HG03342 (cell line): ENCODE measurements around the gene DALRD3.
"Not testable (repeated sequence)": the region's sequence is repeated elsewhere in the genome, so short reads cannot be mapped to it uniquely, and the experiment has no call there.

Experiments
- ATAC-seq: cut with Tn5 transposase; IDR thresholded peaks from one replicate; pipeline ENCODE4 v1.9.1; 2021; ENCODE audit warnings: mild to moderate bottlenecking, moderate library complexity; ENCODE audit not compliant: unreplicated experiment

The DALRD3 gene

DNA sequence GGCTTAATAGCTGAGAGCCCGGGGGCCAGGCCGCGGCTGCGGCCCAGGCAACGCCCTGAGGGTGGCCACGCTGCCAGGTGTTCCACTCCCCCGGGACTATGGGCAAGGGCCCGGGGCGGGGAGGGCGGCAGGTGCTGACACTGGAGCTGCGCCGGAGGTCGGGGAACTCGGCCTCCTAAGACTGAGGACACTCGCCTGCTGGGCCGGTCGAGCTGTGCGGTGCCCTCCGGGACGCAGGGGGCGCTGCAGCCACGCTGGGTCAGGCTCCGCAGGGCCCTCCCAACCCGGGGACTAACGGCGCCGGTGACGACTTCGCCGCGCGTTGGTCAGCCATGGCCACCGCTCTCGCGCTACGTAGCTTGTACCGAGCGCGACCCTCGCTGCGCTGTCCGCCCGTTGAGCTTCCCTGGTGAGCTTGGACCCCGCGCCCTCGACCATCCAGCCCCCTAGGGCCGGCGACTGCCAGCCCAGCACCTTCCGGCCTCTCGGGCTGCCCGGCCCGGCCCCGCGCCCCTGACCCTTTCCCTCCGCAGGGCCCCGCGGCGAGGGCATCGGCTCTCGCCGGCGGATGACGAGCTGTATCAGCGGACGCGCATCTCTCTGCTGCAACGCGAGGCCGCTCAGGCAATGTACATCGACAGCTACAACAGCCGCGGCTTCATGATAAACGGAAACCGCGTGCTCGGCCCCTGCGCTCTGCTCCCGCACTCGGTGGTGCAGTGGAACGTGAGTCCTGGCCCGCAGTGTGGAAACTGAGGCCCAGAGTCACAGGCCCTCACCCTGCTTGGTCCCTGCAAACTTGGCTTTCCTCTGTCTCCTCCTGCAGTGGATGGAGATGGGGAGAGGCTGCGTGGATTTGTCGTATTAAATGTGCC is 3.7 kb upstream of the DALRD3 start, which contains the start of gene NDUFAF3:
Gene NDUFAF3, plus strand, starts transcription at position 309 of the 875 bp plus-strand sequence. Its CDS starts 24 bp downstream, at position 333.
- peak; percentile 62 for ATAC-seq

DNA sequence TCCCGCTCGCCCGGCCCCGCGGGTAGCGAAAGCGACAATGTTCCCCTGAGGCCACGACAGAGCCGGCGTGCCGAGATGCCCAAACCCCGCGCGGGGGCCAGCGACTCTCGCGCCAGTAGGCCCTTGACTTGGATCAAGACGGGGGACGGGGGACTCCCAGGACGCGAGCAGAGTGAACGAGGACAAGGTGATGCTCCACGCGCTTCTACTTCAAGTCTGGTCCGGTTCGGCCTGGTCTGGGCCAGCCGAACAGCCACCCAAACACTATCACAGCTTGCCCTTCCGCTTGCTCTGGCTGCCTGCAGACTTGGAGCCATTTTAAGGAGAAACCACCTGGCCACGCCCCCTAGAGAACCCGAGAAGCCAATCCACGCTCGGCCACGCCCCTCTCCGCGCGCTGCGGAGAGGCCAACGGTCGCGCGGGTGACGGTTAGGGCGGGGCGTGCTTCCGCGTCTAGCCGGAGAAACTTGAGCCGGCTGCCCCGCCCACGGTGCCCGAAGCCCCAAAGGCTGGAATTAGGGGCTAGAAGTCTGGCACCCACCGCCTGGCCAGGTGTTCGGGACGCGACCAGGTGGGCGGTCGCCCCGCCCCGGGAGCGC is 2.9 kb upstream of the DALRD3 start:
- peak; percentile 47 for ATAC-seq

DNA sequence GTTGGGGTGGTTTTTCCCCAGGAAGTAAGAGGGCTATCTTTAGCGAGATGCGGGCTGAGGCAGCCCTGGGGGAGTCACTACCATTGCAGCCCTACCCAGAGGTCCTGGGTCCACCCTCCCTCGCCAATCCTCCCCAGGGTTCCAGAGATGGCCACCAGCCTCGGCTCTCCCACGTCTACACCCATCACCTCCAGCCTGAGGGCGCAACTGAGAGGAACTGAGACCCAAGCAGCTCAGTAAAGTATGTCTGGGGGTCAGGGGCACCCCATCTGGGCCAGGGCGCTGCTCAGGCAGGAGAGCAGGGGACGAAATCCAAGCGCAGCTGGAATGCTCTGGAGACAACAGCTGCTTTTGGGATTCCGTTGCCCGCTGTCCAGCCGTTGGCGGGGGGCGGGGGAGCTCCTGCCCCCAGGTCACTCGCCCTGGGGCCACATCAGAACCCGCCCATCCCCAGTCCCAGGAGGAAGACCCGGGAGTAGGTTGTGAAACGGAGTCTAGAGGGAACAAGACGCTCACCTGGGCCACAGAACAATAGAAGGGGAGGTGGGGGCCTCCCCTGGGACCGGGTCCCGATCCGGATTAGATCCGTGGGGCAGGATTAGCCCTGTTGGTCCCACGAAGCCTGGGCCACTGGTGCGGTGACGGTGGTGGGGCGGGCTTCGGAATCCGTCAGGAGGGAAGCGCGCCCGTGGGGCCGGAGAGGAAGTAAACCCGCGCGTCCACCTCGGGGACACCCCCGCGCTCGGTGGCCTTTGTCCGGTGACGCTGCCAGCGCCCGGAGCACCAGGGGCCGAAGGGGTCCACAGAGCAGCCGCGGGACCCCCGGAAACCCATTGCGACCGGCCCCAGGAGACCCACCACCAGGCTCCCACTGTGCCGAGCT is 2.2 kb upstream of the DALRD3 start:
- no peak for ATAC-seq

DNA sequence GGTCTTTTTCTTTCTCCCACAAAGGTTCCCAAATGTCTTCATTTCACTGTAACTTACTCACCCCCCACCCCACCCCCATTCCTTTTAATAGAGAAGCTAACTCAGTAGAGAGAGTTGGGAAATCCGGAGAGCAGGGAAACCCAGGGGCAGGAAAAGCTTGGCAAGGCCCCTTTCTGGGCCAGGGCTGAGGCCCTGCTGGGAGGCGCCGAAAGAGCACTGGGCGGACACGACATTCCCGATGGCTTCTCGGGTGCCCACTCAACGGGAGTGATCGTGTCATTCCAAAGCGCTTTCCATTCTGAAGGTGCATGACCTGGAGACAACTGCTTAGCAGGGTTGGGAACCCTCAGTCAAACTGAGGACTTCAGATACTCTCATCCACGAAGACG is 1.6 kb upstream of the DALRD3 start:
- no peak for ATAC-seq

DNA sequence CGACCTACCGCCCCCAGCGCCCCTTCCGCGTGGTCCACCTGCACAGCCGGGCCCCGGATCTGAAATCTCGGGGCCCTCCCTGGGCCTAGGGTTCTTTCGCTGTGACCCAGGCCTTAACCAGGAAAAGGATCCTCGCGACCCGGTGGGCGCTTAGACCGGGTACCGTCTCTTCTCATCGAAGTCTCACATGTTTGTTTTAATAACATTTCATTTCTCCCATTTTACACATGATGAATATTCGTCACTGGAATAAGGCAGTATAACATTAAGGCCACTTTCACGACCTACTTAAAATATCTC is 277 bp upstream of the DALRD3 start:
- no peak for ATAC-seq

DNA sequence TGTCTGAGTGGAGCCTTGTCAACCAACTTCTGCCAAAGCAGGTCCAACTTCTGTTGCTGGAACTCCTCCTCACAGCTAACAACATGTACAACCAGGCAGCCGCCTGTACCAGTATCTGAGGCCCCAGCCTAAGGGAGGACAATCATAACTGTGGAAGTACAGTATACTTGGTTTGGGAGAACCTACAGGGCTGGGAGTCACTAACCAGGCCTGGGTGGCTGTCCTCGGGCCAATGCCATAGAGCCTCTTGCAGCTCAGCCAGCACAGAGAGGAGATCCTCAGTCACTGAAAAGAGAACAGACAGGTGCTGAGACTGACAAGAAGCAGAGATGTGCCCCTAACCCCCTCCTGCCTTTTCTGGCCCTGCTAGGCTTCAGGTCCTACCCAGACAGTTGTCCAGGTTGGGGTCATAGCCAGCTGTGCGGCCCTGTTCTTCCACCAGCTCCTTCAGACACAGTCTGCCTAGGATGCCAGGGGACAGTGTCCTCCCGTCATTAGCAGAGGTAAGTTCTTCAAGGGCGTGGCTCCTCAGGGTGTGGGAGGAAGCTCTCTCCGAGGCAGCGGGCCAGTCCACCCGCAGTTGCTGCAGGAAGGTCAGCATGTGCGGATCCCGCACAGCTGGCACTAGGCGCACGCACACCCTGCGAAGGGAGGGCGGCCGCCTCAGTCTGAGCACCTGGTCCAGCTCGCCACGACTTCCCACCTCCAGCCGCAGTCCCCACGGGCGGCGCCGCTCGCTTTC is 980 bp downstream of the DALRD3 start:
- no peak for ATAC-seq

DNA sequence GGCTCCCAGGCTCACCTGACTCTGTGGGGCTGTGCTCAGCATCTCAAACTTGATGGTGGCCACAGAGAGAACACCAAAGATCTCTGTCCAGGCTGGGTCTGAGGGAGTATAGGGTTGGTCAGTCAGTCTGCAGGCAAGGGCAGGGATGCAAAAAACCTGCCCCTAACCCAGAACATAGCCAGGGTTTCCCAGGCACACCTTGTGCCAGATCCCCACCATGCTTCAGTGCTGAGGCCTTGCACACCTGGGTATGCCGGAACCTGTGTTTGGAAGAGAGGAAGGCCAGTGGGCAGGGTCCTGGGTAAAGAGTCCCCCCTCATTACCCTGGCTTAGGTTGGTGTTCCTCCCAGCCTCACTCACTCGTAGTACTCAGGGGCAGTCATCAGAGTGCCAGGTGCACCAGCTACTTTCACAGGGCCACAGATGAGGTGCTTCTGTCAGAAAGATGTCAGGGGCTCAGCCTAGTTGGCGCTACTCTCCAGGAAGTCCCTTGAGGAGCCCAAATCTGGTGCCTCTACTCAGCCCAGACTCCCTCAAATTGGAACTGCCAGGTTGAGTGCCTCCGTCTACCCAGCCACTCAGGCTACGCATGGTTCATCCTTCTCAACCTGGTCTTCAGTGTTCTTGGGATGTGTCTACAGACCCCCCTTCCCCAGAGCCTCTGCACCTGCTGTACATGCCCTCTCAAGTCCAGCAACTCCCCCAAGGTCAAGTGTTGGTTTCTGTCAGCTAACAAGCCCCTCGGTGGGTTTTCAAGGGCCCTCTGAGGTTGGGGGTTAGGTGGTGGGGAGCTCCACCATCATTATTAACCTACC is 1.8 kb downstream of the DALRD3 start:
- ATAC-seq, result no peak

DNA sequence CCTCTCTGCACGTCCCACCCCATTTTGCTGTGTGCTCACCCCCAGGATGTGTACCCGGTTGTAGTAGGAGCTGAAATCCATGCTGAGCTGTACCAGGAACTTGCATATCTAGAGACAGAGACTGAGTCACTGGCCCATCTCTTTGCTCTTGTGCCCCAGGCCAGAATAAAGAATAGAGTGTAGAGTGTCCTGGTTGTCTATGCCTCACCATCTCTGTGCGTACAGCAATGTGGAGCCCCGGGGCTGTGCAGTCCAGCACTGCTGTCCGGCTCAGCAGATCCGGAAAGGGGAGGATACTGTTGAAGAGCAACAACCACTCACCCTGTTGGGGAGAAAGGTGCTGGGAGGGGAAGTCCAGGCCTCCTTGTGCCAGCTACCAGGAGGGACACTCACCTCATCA is 2.6 kb downstream of the DALRD3 start:
- ATAC-seq, result no peak

DNA sequence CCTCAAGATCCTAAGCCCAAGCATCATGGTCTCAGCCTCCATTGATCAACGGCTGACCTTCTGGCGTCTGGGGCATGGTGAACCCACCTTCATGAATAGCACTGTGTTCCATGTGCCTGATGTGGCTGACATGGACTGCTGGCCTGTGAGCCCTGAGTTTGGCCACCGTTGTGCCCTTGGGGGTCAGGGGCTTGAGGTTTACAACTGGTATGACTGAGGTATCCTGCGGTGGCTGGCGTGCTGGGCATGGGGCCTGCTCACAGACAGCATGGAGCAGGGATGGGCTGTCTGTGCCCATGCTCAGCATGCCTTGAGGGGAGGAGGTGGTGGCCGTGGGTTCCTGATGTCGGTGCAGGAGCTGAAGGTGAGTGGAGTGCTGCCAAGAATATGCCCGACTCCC is 3.3 kb downstream of the DALRD3 start:
- ATAC-seq, result no peak

DNA sequence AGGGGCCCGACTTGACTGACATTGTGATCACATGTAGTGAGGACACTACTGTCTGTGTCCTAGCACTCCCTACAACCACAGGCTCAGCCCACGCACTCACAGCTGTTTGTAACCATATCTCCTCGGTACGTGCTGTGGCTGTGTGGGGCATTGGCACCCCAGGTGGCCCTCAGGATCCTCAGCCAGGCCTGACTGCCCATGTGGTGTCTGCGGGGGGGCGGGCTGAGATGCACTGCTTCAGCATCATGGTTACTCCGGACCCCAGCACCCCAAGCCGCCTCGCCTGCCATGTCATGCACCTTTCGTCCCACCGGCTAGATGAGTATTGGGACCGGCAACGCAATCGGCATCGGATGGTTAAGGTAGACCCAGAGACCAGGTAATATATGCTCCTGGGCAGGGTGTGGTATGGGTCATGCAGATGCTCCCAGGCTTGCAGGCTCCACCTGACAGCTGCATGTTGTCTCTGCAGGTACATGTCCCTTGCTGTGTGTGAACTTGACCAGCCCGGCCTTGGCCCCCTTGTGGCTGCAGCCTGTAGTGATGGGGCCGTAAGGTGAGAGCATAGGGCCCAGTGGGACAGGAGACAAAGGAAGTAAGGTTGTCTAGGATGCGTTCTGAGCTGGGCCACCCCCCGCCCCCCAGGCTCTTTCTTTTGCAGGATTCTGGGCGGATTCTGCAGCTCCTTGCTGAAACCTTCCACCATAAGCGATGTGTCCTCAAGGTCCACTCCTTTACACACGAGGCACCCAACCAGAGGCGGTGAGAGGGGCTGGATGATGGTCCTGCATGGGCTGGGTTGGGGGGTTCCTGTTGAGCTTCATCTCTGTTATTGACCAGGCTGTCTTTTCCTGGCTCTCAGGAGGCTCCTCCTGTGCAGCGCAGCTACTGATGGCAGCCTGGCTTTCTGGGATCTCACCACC is 4.4 kb downstream of the DALRD3 start:
- no peak for ATAC-seq

DNA sequence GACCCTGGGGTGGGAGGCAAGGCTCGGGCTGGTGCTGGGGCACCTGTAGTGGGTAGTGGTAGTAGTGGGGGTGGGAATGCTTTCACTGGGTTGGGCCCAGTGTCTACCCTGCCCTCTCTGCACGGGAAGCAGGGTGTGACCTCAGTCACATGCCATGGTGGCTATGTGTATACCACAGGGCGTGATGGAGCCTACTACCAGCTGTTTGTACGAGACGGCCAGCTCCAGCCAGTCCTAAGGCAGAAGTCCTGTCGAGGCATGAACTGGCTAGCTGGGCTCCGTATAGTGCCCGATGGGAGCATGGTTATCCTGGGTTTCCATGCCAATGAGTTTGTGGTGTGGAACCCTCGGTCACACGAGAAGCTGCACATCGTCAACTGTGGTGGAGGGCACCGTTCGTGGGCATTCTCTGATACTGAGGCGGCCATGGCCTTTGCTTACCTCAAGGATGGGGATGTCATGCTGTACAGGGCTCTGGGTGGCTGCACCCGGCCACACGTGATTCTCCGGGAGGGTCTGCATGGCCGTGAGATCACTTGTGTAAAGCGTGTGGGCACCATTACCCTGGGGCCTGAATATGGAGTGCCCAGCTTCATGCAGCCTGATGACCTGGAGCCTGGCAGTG is 5.2 kb downstream of the DALRD3 start:
- ATAC-seq, result no peak

DNA sequence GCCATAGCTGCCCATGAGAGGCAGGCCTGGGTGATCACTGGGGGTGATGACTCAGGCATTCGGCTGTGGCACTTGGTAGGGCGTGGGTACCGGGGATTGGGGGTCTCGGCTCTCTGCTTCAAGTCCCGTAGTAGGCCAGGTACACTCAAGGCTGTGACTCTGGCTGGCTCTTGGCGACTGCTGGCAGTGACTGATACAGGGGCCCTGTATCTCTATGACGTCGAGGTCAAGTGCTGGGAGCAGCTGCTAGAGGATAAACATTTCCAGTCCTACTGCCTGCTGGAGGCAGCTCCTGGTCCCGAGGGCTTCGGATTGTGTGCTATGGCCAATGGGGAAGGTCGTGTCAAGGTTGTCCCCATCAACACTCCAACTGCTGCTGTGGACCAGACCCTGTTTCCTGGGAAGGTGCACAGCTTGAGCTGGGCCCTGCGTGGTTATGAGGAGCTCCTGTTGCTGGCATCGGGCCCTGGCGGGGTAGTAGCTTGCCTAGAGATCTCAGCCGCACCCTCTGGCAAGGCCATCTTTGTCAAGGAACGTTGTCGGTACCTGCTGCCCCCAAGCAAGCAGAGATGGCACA is 5.9 kb downstream of the DALRD3 start:
- ATAC-seq, result no peak

DNA sequence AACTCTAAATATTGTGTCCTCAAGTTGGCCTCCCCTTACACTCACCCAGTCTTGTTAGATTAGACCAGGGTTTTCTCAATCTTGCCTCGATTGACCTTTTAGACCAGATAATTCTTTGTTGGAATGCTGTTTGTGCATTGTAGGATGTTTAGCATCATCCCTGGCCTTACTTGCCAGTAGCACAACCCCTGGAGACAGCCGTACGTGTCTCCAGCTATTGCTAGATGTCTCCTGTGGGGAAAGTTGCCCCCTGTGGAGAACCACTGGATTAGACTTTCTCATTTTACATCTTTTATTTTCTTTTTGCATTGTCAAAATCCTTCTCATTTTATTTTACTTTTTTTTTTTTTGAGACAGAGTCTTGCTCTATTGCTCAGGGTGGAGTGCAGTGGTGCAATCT is 9.0 kb downstream of the DALRD3 start:
- ATAC-seq, result no peak

DNA sequence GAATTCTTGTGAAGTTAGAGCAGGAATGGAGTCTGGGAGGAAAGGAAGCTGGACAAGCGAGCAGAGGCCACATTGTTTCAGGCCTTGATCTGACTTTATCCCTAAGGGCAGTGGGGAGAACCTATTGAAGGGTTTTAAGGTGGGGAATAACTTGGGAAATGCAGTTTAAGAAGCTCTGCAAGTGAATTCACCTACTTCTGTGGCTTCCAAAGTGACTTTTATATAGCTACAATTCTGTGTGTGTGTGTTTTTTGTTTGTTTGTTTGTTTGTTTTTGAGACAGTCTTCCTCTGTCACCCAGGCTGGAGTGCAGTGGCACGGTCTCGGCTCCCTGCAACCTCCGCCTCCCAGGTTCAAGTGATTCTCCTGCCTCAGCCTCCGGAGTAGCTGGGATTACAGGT is 9.8 kb downstream of the DALRD3 start:
- not testable (repeated sequence) for ATAC-seq

DNA sequence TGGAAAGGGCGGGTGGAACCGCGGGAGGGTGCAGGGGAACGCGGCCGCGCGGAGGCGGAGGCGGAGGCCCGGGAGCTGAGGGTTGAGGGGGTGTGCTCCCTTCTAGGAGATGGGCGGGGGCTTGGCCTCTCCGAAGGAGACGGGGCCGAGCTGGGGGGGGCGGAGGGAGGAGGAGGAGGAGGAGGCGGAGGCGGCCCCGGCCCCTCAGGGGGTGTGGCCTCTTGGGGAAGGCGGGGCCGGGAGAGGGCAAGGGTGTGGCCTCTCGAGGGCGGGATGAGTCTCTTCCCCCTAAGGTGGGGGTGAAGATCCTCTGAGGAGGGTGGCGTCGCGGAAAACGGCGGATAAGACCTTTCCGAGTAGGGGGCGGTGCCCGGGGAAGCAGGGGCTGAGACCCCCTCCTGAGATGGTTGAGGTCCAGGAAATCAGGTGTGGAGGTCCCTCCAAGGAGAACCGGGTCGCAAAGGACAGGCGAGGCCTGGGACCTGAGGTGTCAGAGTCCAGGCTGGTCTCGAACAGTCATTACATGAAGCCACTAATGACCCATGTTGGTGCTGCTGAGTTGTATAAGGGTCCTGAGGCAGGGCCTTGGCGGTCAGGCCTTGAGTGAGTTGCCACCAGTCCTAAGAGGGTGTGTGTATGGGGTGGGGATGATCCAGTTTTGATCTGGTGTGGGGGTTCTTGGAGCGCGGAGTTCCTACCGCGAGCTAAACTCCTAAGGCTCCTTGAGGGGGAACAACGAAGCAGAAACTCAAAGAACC is 10.4 kb downstream of the DALRD3 start:
- ATAC-seq, result peak; percentile 33

DNA sequence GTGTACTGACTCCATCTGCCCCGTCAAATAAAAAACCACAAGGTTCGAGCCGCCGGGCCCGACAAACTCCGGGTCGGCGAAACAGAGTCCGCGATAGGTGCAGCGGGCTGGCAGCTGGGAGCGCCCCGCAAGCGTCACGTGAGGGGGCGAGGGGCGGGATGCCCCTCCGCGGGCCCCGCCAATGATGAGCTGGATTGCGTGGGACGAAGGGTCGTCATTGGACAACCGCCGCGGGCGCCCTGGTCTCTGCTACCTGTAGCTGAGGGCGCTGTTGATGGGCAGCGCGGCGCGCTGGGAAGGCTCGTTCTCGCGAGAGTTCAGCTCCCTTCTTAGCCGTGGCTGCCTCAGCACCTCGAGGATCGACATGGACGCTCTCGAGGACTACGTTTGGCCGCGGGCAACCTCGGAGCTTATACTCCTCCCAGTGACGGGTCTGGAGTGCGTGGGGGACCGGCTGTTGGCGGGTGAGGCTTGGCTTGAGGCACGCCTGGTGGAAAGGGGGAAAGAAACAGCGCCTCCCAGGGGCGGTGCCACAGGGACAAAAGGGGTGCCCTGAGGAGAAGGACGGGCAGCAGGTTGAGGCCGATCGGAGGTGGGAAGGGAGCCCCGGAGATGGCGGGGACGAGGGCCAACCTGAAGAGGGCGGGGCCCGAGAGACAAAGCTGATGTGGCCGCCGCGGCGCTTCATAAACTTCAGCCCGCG is 11.2 kb downstream of the DALRD3 start, which contains the start of gene WDR6:
Gene WDR6, plus strand, starts transcription at position 324 of the 703 bp plus-strand sequence. Its CDS starts 41 bp downstream, at position 365.
- peak; percentile 84 for ATAC-seq
